B cell (primary cell): ENCODE measurements around the gene EPB41.

Experiments used
- CTCF ChIP-seq: fragments of 200-600 bp; IDR thresholded peaks from one replicate; pipeline ENCODE4 v1.8.0; 2022; ENCODE audit warnings: antibody characterized with exemption, mild to moderate bottlenecking
- EZH2 ChIP-seq: IDR thresholded peaks from 2 replicates; pipeline ENCODE4 v1.6.1; 2012; ENCODE audit warnings: borderline replicate concordance, low read depth, mild to moderate bottlenecking, moderate library complexity, low read length; ENCODE audit not compliant: insufficient read depth, poor library complexity, severe bottlenecking

- TF ChIP-seq CTCF: no peak
- TF ChIP-seq EZH2: no peak
These were observed 44.4 kb upstream of the EPB41 start for GRCh38 chr1:28869952-28870351.
